Measurements from ENCODE around the gene SEMA4F.

- no peak for TF ChIP-seq CTCF (IDR thresholded peaks at IDR 0.05)
- no peak for TF ChIP-seq EP300 (IDR thresholded peaks at IDR 0.05)
These were observed 40.2 kb downstream of the SEMA4F start for GRCh38 chr2:74694281-74694680.

Data from ovary (tissue), 3 donors.